H9 (cell line): ENCODE measurements around the gene CDKN2D. TPM values are rescaled to one million over a fixed set of nuclear protein-coding genes. Genes with fewer than 3 reads are reported as not detected.
A peak's percentile ranks its signal among the peaks of the same experiment; 100 is the strongest.

Experiments used
- DNase-seq: peaks from one replicate; pipeline ENCODE4 v3.0.0-alpha.2; 2017
- H2AFZ ChIP-seq: one replicate; pipeline ENCODE4 v1.6.1; 2013; ENCODE audit warnings: mild to moderate bottlenecking, low read length, control low read depth, moderate library complexity
- H2AK5ac ChIP-seq: 2 replicates; pipeline ENCODE4 v1.6.1; 2013; ENCODE audit warnings: low read length, control low read depth, mixed read lengths; ENCODE audit not compliant: insufficient read length
- H2BK120ac ChIP-seq: one replicate; pipeline ENCODE4 v1.6.1; 2013; ENCODE audit warnings: low read depth, mild to moderate bottlenecking, low read length, control low read depth, inconsistent platforms; ENCODE audit not compliant: poor library complexity, severe bottlenecking
- H2BK12ac ChIP-seq: 2 replicates; pipeline ENCODE4 v1.6.1; 2013; ENCODE audit warnings: low read length, control low read depth, mixed read lengths, low read depth; ENCODE audit not compliant: insufficient read length
- H2BK15ac ChIP-seq: 2 replicates; pipeline ENCODE4 v1.6.1; 2013; ENCODE audit warnings: low read depth, low read length, control low read depth
- H2BK20ac ChIP-seq: one replicate; pipeline ENCODE4 v1.6.1; 2013; ENCODE audit warnings: low read depth, mild to moderate bottlenecking, low read length, control low read depth, inconsistent platforms; ENCODE audit not compliant: poor library complexity, severe bottlenecking
- H2BK5ac ChIP-seq: 2 replicates; pipeline ENCODE4 v1.6.1; 2013; ENCODE audit warnings: low read length, control low read depth, mixed read lengths; ENCODE audit not compliant: insufficient read length
- H3K14ac ChIP-seq: 2 replicates; pipeline ENCODE4 v1.6.1; 2013; ENCODE audit warnings: low read length, control low read depth; ENCODE audit not compliant: insufficient read depth
- H3K18ac ChIP-seq: 2 replicates; pipeline ENCODE4 v1.6.1; 2013; ENCODE audit warnings: low read depth, mild to moderate bottlenecking, mixed read lengths, low read length, control low read depth; ENCODE audit not compliant: insufficient read length
- H3K23ac ChIP-seq: 2 replicates; pipeline ENCODE4 v1.6.1; 2013; ENCODE audit warnings: low read length, control low read depth, mixed read lengths, low read depth; ENCODE audit not compliant: insufficient read length
- H3K23me2 ChIP-seq: 2 replicates; pipeline ENCODE4 v1.6.1; 2013; ENCODE audit warnings: low read depth, mild to moderate bottlenecking, mixed read lengths, low read length, control low read depth; ENCODE audit not compliant: insufficient read length, poor library complexity, severe bottlenecking
- H3K27ac ChIP-seq: 2 replicates; pipeline ENCODE4 v1.5.1; 2013; ENCODE audit warnings: low read length, control low read depth, mixed read lengths, low read depth; ENCODE audit not compliant: insufficient read length
- H3K27me3 ChIP-seq: 2 replicates; pipeline ENCODE4 v1.6.1; 2013; ENCODE audit warnings: low read length, control low read depth, inconsistent platforms; ENCODE audit not compliant: insufficient read depth
- H3K4ac ChIP-seq: 2 replicates; pipeline ENCODE4 v1.6.1; 2013; ENCODE audit warnings: low read depth, mild to moderate bottlenecking, control low read depth, inconsistent platforms, low read length, moderate library complexity
- H3K4me1 ChIP-seq: 2 replicates; pipeline ENCODE4 v1.6.1; 2013; ENCODE audit warnings: low read length, control low read depth, inconsistent platforms; ENCODE audit not compliant: insufficient read depth
- H3K4me2 ChIP-seq: 2 replicates; pipeline ENCODE4 v1.6.1; 2013; ENCODE audit warnings: low read length, control low read depth, mixed read lengths; ENCODE audit not compliant: insufficient read length, insufficient read depth
- H3K56ac ChIP-seq: 2 replicates; pipeline ENCODE4 v1.6.1; 2013; ENCODE audit warnings: low read depth, mild to moderate bottlenecking, mixed read lengths, low read length, control low read depth; ENCODE audit not compliant: insufficient read length
- H3K79me1 ChIP-seq: 2 replicates; pipeline ENCODE4 v1.6.1; 2013; ENCODE audit warnings: low read depth, mild to moderate bottlenecking, moderate library complexity, low read length, control low read depth, inconsistent platforms; ENCODE audit not compliant: insufficient read depth, poor library complexity, severe bottlenecking
- H3K79me2 ChIP-seq: 2 replicates; pipeline ENCODE4 v1.6.1; 2013; ENCODE audit warnings: low read length, control low read depth, inconsistent platforms; ENCODE audit not compliant: insufficient read depth
- H3K9ac ChIP-seq: 2 replicates; pipeline ENCODE4 v1.6.1; 2013; ENCODE audit warnings: low read length, control low read depth, mixed read lengths; ENCODE audit not compliant: insufficient read length; ENCODE audit errors: extremely low read depth
- H3K9me3 ChIP-seq: one replicate; pipeline ENCODE4 v1.6.1; 2013; ENCODE audit warnings: low read depth, low read length, inconsistent platforms; ENCODE audit not compliant: control insufficient read depth
- H3T11ph ChIP-seq: one replicate; pipeline ENCODE4 v1.6.1; 2013; ENCODE audit warnings: mild to moderate bottlenecking, low read length, control low read depth, inconsistent platforms
- H4K20me1 ChIP-seq: one replicate; pipeline ENCODE4 v1.6.1; 2013; ENCODE audit not compliant: control insufficient read depth, insufficient read length, insufficient read depth
- H4K5ac ChIP-seq: 2 replicates; pipeline ENCODE4 v1.6.1; 2013; ENCODE audit warnings: low read depth, mild to moderate bottlenecking, mixed read lengths, low read length, control low read depth; ENCODE audit not compliant: insufficient read length
- H4K8ac ChIP-seq: replicated peaks from 2 replicates; pipeline ENCODE4 v1.6.1; 2013; ENCODE audit warnings: low read length, control low read depth, mixed read lengths, low read depth; ENCODE audit not compliant: insufficient read length
- H4K91ac ChIP-seq: 2 replicates; pipeline ENCODE4 v1.6.1; 2013; ENCODE audit warnings: low read depth, mild to moderate bottlenecking, moderate library complexity, mixed read lengths, low read length, control low read depth; ENCODE audit not compliant: insufficient read length
- H3K27ac Mint-ChIP-seq, 3 experiments: 2 replicates in 2 of 3; 3 replicates in 1 of 3; pipeline ENCODE4 v1.8.0; 2020 to 2021; ENCODE audit warnings: mixed read lengths in 3 of 3, mild to moderate bottlenecking in 1 of 3, moderate library complexity in 1 of 3
- H3K27me3 Mint-ChIP-seq: 2 replicates; pipeline ENCODE4 v1.8.0; 2021; ENCODE audit warnings: low read depth, mild to moderate bottlenecking, moderate library complexity, mixed read lengths
- H3K36me3 Mint-ChIP-seq, 3 experiments: 2 replicates in 2 of 3; 3 replicates in 1 of 3; pipeline ENCODE4 v1.8.0; 2020 to 2021; ENCODE audit warnings: low read depth in 3 of 3, mixed read lengths in 3 of 3; ENCODE audit not compliant: insufficient read depth in 1 of 3
- H3K4me1 Mint-ChIP-seq, 2 experiments: 2 replicates each; pipeline ENCODE4 v1.8.0; 2020; ENCODE audit warnings: mixed read lengths in 2 of 2
- H3K4me3 Mint-ChIP-seq, 2 experiments: 2 replicates in 1 of 2; 3 replicates in 1 of 2; pipeline ENCODE4 v1.8.0; 2020 to 2021; ENCODE audit warnings: mild to moderate bottlenecking in 2 of 2, mixed read lengths in 2 of 2, moderate library complexity in 1 of 2
- H3K9me3 Mint-ChIP-seq, 2 experiments: 2 replicates in 1 of 2; 3 replicates in 1 of 2; pipeline ENCODE4 v1.8.0; 2020; ENCODE audit warnings: mild to moderate bottlenecking in 2 of 2, mixed read lengths in 2 of 2, moderate library complexity in 1 of 2
- CTCF ChIP-seq: fragments of 200-600 bp; sonication (generic); conservative IDR thresholded peaks from 3 replicates; pipeline ENCODE4 v1.8.0; 2021; ENCODE audit warnings: antibody characterized with exemption, mild to moderate bottlenecking
- WGBS: extraction: QIAGEN DNeasy Blood & Tissue Kit; methylation state at CpG from one replicate; pipeline ENCODE4 v1.1.7; 2013; ENCODE audit warnings: missing lambda C conversion rate, low lambda C conversion rate, mixed read lengths; ENCODE audit not compliant: insufficient read length; ENCODE audit errors: extremely low coverage; 5-methylcytosine and 5-hydroxymethylcytosine counted together
- total RNA-seq: library from RNA; stranded (reverse); gene quantifications from 2 replicates; pipeline ENCODE4 v1.2.1, GENCODE V29; 2021

Gene CDKN2D
- total RNA-seq, 1 experiment from 2014 or later, result 2.8 TPM

GRCh38 chr19:10600149-10600548 lies 31.4 kb upstream of the CDKN2D start:
- Histone ChIP-seq H3K4me2 (no peak overlapping the region), H3K56ac (no peak overlapping the region), H4K5ac (no peak overlapping the region), H3K18ac (no peak overlapping the region), H4K20me1 (no peaks in the 10 kb centered on the region), H3K27ac (no peak overlapping the region), H2AFZ (no peak overlapping the region), H4K8ac (no peak overlapping the region), H2BK20ac (no peak overlapping the region), H2BK120ac (no peak overlapping the region), H3K4me1 (no peaks in the 10 kb centered on the region), H3K4ac (no peak overlapping the region), H3K9me3 (no peaks in the 10 kb centered on the region), H2BK5ac (no peak overlapping the region), H2BK12ac (no peak overlapping the region), H3K23me2 (peaks cover 11% of the 10 kb centered on the region), H2BK15ac (no peak overlapping the region), H3K14ac (no peak overlapping the region), H3K27me3 (no peaks in the 10 kb centered on the region), H3K79me2 (no peaks in the 10 kb centered on the region; the same call in 1 of the 2 replicates), H3T11ph (no peak overlapping the region), H2AK5ac (no peak overlapping the region), H3K23ac (no peak overlapping the region), H3K79me1 (no peaks in the 10 kb centered on the region), H3K9ac (no peak overlapping the region), H4K91ac (no peak overlapping the region)
- Mint-ChIP-seq H3K27ac (no peak overlapping the region), H3K4me3 (peak overlapping the region in 1 of 2 experiments; percentile 26; a peak in 1 of 5 replicates), H3K4me1 (peaks cover 16 to 18% of the 10 kb centered on the region in 2 experiments), H3K27me3 (peaks cover 12% of the 10 kb centered on the region), H3K9me3 (no peaks in the 10 kb centered on the region), H3K36me3 (no peaks in the 10 kb centered on the region)
- WGBS, result no CpG with 5 or more reads among the region's 5 CpGs
- DNase-seq, result no peak
- no peak for TF ChIP-seq CTCF
